ENCODE data around the gene TSEN2.
"Not testable (repeated sequence)": the region's sequence is repeated elsewhere in the genome, so short reads cannot be mapped to it uniquely, and the experiment has no call there.

TSEN2 gene

DNA sequence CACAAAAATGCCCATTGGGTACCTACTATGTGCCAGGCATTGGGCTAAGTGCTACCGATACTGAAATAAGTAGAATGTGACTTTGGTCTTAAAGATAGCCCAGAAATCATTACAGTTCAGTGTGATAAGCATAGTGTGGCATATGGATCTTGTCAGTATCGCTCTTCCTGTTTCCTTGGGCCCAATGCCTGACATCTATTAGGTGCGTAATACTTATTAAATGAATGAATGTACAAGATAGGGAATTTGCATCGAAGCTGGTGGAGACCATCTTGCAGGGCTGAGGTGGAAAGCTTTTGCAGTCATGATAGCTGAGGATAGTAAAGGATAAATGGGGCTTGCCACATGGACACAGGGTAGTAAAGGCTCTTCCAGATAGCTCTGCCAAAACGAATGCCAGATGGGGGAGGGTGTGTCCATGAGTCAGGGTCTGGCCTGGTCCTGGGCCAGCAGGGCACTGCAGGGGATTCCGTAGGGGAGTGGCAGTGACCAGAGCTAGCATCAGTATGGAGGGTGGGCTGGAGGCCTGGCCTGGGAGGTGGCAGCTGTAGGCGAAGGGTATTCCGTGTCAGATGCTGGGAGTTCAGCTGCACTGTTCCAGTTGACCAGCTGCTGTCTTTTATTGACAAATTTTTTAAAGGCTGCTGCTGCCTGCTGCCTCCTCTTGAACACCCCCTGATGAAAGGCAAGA is 23.5 kb downstream of the TSEN2 start:
- DNase-seq: no peak

DNA sequence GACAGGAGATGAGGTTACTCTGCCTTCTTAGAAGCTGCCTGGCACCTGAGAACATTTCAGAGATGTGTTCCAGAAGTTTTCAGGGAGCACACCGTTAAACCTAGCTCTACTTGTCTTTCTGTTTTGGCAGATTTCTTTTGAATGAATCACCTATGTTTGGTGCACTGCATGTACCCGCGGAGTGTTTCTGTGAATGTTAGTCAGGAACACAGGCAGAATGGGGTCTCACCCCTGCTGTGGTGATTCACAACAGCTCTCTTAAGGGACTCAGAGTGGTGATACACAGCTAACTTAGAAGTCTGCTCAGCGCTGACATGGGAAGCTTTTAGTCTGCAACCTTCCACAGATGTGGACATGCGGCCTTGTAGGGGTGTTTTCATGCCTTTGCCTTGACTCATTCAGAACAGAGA is 24.0 kb downstream of the TSEN2 start:
- no peak for DNase-seq

DNA sequence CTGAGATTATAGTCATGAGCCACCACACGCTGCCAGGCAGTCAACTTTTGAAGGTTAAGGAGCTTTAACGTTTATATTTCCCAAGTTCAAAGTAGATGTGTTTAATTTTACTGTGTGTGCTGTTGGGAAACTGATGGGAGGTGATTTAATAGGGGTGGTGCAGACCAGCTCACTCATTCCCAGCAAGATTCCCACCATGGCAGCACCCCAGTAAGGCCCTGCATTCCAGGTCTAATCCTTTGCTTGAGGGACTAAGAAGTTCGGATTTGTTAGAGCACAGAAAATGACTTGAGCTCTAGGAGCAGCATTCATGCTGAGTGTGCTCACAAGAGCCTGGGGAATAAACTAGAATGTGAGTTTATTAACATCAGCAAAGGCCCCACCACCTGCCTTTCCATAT is 25.2 kb downstream of the TSEN2 start:
- DNase-seq: no peak

DNA sequence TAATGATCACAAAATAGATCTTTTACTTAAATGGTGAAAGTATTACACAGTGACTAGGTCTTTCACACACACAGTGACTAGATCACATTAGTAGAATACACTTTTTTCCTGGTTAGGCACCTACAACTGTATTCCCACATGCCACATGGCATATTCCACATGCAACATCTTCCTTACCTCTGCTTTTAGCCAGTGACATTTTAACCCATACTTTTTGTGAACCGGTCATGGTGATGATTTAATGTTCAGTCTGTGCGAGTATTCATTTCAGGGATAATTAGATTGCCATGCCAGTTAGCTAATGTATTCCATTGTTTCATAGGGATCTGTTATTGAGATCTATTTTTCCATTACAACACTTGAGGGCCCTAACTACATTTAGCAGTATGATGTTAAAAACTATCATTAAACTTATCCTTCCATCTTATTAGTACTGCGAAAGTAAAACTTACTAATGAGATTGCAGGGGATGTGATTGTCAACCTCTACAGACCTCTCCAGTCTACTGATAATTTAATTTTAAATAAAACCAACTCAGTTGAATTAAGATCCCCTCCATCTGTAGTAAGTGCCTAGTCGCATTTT is 28.3 kb downstream of the TSEN2 start:
- no peak for DNase-seq

DNA sequence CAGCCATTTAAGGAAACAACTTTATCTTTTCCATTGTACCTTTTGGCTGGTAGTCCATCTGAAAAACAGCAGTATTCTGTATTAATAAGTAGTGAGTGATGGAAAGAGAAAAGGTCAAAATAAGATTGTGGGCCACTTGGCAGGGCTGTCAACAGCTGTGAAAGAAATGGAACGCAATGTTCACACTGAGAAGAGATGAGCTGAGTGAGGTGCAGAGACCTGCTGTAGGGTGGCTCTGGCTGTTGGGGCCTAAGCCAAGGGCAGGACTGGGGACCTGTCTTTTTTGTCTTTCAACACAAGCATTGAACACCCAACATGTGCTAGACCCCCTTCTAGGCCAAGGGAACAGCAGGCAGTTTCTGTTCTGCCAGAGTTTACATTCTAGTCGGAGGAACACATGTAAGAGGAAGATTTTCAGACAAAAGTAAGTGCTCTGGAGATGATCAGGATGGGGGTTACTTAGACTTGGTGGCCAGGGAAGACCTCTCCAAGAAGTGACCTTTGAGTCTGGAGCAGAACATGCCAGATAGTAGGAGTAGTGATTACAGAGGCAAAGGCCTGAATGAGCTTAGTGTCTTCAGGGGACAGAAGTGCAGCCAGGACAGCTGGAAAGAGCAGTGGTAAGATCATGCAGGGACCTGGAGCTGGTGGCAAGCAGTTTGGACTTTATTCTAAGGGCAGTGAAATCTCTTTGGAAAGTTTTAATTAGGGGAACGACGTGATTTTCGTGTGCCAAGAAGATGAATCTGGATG is 29.6 kb downstream of the TSEN2 start:
- DNase-seq: no peak

DNA sequence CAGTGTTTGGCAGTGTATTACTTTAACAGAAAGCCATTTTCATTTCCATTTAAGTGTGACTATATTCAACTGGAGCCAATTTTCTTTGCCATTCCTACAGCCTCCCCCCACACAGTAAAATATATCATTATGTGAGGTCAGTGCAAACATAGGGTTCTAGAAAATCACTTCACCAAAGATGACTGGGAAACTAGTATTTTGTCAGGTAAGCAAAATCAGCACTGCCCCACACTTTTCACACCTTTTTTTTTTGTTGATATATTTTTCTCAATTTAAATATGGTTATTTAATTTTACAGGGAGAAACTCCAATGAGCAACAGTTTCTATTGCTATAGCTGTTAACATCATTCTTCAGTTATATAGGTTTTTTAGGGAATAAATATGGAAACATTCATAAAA is 31.4 kb downstream of the TSEN2 start:
- DNase-seq: no peak

DNA sequence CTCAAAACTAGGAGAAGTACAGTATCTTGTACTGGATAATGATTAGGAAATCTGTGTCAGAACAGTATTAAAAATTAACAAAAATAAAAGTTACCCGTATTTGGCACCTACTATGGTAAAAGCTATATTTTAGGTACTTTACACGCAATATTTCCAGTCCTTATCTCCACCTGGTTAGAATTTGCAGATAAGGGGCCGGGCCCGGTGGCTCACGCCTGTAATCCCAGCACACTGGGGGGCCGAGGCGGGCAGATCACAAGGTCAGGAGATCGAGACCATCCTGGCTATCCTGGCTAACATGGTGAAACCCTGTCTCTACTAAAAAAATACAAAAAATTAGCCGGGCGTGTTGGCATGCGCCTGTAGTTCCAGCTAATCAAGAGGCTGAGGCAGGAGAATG is 32.6 kb downstream of the TSEN2 start:
- no peak for DNase-seq

DNA sequence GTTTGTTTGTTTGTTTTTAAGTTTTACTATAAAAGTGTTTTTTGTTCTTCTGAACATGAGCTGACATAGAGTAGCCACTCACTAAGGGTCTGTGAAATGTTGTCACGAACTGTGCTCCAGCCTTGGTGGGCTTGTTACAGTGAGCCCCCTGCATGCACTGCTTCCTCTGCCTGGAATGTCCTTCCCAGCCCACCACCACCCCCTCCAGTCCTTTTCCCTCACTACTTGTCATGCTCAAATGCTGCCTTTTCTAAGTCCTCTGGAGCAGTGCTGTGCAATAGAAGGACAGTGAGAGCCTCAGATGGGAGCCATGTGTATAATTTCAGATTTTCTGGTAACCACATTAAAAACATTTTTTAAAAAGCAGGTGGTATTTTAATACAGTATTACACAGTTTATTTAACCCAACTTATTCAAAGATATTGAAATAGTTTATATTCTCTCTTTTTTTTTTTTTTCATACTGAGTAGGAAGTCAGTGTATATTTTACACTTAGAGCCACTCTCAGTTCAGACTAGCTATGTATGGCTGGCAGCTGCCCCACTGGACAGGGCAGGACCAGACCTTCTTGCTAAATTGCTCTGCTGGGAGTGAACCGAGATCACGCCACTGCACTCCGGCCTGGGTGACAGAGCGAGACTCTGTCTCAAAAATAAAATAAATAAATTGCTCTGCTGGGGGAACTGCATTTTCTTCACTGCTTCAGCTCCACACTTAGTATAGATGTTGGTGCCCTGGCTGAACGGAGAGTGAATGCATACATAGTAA is 34.2 kb downstream of the TSEN2 start:
- no peak for DNase-seq

DNA sequence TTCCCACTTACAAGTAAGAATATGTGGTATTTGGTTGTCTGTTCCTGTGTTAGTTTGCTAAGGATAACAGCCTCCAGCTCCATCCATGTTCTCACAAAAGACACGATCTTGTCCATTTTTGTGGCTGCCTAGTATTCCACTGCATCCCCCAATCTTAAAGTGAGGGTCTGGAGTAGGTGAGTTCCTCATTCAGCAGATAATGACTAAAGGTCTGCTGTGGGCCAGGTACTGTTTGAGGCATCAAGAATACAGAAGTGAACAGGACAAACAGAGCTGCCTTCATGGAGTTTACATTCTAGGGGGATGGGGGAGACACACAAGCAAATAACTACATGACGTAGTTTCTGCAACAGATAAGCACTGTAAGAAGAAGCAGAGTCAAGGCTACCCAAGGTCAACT is 36.7 kb downstream of the TSEN2 start:
- DNase-seq: no peak

DNA sequence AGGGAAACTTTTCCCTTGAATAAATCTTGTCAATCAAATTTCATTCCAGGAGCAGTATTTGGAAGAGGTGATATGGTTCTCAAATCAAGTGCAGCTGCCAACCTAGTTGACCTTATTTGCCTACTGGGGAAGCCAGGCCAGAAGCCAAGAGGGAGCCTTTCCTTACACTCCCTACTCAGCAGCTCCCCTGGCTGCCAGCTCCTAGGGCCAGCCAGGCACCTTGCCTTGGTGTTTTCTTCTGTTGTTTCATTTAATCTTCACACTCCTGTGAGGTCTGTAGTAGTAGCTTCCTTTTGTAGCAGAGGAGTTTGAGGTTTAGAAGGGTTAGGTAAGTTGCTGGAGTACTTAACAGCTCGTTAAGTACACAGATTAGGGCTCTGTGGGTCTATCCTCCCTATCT is 38.4 kb downstream of the TSEN2 start:
- DNase-seq: no peak

DNA sequence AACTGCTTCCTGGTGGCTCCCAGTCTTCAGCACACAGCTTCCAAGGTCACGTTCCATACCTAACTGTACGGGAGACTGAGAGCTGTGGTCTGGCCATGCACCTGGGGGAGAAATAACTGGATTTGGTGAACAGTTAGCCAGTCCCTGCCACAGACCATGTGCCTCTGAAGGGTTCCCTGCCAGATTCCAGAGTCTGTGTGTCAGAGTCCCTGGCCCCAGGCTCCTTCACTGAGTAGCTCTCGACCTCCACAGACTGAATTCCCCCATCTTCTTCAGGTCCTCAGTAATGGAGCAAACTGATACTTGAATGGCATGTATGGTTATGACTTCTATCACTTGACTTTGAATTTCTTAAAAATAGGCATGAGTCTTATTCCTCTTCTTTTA is 43.5 kb downstream of the TSEN2 start:
- DNase-seq: no peak

DNA sequence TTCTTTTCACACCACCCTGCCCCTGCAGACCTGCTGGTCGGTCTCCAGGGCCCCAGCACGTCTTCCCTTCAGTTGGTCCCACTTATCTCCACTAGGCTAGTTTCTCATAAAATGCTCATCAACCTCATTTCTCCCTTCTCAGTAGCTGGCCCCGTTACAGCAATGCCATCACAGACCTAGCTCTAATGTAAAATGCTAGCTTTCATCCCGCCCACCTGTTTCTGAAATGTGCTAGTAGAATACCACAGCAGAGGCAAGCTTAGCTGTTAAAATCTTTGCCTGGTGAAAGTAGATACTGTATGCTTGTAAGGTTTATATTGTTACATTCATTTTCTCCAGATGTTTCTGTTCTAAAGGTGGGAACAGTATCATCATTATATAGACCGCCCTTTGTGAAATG is 47.9 kb downstream of the TSEN2 start:
- no peak for DNase-seq

DNA sequence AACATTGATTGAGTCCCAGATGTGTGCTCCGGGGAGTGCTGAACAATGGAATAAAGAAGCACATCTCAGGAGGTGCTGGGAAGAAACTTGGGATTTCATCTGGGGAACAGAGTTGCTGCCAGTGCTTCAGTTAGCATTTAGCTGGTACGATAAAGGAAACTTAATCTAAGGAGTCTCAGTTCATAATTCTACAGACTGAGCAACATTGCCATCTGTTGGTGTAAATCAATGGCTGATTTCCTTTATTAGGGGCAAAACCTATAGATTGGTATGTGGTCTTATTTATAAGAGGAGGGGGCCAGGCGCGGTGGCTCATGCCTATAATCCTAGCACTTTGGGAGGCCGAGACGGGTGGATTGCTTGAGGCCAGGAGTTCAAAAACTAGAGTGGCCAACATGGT is 52.1 kb downstream of the TSEN2 start:
- DNase-seq: no peak

DNA sequence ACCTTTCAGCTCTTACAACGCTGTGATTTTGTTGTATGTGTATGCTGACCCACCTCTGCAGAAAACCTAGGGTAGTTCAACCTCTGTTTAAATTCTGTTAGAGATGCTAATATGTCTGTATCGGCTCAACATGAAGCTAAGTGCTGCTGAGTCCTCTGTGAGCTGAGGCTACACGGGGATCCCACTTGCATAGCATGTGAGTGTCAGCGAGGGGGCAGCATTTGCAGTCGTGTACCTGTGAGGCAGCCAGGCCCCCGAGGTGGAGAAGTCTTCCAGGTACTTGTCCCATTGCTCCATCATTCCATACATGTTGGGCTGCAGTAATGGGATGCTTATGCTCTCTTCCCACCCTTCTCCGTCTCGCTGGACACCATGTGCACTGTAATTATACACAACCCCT is 57.3 kb downstream of the TSEN2 start:
- DNase-seq: no peak

DNA sequence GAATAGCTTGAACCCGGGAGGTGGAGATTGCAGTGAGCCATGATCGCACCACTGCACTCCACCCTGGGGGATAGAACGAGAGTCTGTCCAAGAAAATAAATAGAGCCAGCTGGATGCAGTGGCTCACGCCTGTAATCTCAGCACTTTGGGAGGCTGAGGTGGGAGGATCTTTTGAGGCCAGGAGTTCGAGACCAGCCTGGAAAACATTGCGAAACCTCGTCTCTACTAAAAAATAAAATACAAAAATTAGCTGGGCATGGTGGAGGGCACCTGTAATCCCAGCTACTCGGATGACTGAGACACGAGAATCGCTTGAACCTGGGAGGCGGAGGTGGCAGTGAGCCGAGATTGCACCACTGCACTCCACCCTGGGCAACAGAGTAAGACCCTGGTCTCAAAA is 59.2 kb downstream of the TSEN2 start:
- not testable (repeated sequence) for DNase-seq

DNA sequence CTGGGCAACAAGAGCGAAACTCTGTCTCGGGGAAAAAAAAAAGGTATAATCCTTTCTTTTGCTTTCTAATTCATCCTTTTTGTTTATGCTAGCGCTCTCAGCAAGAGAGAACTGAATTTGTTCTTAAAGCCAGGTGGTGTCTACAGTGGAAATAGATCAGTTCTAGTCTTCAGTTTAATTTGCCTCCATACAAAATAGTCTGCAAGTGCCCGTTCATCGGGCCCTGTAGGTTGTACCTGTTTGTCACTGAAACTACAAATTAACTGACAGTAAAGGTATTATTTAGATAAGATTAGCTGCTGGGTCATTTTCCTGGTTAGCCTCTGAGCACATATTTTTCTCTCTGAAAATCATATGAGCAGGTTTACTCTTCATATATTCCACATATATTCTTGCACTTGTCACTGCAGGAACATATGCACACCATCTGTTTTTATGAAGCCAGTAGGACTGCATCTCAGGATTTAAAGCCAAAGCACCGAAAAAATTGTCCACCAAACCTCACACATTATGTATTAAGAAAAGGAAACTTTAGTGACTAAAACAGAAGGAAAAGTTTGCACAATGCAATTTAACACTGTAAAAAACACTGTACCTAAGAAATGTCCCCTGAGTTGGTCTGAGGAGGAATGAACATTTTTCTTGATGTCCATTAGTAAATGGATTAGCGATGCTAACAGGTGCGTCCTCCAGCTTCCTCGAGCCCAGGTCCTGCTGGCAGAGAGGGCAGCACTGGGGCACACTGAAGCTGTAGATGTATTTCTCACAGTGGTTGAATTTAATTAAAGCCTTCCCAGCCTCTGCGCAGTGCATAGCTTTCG is 60.6 kb downstream of the TSEN2 start:
- no peak for DNase-seq

DNA sequence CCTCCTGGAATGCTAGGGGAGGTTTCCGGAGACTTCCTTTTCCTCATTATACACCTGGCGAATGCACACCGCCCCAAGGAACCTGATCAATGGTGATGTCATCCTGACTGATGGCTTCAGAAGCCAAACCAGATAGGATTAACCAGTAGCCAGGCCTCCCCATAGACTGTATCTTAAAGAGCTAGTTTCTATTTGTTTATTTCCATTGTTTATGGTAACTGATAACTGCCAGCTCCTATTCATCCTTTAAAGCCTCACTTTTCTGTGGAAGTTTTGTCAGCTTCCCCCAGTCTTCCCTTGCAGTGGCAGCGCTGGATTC is 61.2 kb downstream of the TSEN2 start, which contains the start of gene MKRN2OS:
TSS of gene MKRN2OS (minus strand) at position 27 of the 319 bp plus-strand sequence. CDS start 35 bp downstream, outside the sequence.
- DNase-seq: no peak

DNA sequence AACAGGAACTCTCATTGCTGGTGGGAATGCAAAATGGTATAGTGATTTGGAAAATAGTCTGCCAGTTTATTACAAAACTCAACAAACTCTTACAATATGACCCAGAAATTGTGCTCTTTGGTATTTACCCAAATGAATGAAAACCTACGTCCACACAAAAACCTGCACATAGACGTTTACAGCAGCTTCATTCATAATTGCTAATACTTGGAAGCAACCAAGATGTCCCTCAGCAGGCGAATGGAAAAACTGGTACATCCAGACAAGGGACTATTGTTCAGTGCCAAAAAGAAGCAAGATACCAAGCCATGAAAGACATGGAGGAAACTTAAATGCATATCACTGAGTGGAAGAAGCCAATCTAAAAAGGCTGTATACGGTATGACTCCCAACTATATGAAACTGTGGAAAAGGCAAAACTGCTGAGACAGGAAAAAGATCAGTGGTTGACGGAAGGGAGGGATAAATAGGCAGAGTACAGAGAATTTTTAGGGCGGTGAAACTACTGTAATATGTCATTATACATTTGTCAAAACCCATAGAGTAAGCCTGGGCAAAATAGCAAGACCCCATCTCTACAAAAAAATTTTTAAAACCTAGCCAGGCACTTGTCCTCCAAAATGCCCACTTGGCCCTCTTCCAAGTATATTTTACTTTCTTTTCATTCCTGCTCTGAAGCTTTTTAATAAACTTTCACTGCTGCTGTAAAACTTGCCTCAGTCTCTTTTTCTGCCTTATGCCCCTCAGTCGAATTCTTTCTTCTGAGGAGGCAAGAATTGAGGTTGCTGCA is 65.9 kb downstream of the TSEN2 start:
- no peak for DNase-seq

DNA sequence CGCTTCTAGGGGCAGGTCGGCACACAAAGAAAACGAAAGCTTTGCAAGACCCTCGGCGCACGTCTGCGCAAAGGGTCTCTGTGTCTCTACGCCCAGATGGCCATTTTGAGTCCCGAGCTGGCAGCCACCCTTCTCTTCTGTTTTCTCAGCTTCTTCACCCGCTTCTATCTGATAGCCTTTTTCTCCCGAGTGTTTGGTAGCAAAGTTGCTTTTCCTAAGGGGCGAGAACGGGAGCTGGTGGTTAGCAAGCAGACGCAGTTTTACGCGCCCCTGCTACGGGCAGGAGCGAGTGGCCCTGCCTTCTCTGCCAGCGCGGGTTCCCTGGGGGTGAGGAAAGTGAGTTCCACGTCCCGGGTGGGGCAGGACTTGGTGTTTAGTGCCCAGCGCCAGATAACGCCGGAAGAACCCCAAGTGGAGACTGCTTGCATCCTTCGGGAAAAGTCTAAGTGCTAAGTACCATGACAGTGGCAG is 69.7 kb downstream of the TSEN2 start:
- DNase-seq: no peak

DNA sequence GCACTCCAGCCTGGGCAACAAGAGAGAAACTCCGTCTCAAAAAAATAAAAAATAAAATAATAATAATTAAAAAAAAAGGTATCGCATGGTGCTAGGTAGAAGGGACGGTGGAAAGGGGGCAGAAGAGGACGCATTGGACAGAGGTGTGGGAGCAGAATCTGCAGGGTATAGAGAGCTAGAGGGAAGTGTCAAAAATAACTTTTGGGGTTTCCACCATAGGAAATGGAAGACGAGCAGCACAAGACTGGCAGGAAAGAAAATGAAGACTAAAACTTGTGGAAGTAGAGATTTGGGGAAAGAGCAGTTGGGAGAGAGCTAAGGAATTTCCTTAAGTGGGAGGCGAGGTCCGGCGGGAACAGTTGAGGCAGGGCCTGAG is 72.0 kb downstream of the TSEN2 start:
- DNase-seq: no peak

DNA sequence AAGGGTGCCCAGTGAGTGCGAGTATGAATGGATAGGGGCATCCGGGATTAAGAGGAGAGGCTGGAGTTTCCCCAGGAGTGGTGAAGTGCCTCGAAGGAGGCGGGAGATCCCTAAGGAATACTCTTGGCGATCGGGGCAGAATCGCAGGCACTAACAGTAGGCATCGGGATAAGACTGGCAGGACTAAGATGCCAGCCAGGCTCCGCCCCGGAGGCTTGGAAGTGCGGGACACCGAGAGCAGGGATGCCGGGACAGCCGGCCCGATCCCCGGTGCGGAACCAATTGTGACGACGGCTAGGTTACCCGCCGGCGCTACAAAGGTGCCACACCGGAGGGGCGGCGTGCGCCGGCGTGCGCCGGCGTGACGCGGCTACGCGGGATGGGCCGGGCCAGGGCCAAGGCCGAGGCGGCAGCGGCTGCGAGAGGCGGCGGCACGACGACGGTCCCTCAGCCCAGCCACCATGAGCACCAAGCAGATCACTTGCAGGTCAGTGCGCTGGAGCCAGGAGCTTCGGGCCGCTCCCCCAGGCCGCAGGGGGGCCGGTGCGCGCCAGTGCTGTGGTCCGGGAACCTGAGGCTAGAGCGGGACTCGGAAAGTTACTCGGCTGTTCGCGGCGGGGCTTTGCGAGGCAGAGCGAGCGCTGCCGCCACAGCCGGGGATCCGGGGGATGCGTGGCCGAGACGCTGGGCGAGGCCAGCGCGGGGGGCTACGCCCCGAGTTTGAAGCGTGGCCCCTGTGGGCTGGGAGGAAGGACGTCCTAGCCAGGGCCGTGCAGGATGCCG is 72.6 kb downstream of the TSEN2 start, which contains the start of gene MKRN2:
TSS of gene MKRN2 (plus strand) at position 398 of the 783 bp plus-strand sequence. CDS start at position 462, 64 bp downstream.
- DNase-seq: peak; percentile 68

Data from GF-D8 (cell line).